Smooth muscle cell (in vitro differentiated cells): ENCODE measurements around the gene TRIO. TPM values are rescaled to one million over a fixed set of nuclear protein-coding genes. Genes with fewer than 3 reads are reported as not detected.
A peak's percentile ranks its signal among the peaks of the same experiment; 100 is the strongest.

Experiments
- DNase-seq: peaks from one replicate; lab custom pipeline; 2025; ENCODE audit not compliant: unreplicated experiment; lab: John Stamatoyannopoulos, UW
- H2AFZ ChIP-seq: fragments of 200-600 bp; sonication (generic); 2 replicates; pipeline ENCODE4 v1.6.0; 2016; ENCODE audit warnings: antibody characterized with exemption, low read depth, mild to moderate bottlenecking
- H3F3A ChIP-seq: fragments of 200-600 bp; sonication (generic); 2 replicates; pipeline ENCODE4 v1.6.0; 2017; ENCODE audit warnings: antibody characterized with exemption, low read depth
- H3K27ac ChIP-seq: fragments of 200-600 bp; sonication (generic); 2 replicates; pipeline ENCODE4 v1.5.1; 2016; ENCODE audit warnings: low read depth, mild to moderate bottlenecking
- H3K27me3 ChIP-seq: fragments of 200-600 bp; sonication (generic); 2 replicates; pipeline ENCODE4 v1.6.1; 2016; ENCODE audit warnings: low read depth, mild to moderate bottlenecking
- H3K36me3 ChIP-seq: fragments of 200-600 bp; sonication (generic); 2 replicates; pipeline ENCODE4 v1.5.1; 2016; ENCODE audit warnings: low read depth
- H3K4me1 ChIP-seq: fragments of 200-600 bp; sonication (generic); 2 replicates; pipeline ENCODE4 v1.5.1; 2016; ENCODE audit warnings: low read depth
- H3K4me2 ChIP-seq: fragments of 200-600 bp; sonication (generic); 2 replicates; pipeline ENCODE4 v1.6.0; 2016; ENCODE audit warnings: mild to moderate bottlenecking
- H3K4me3 ChIP-seq: fragments of 200-600 bp; sonication (generic); 2 replicates; pipeline ENCODE4 v1.5.1; 2016; ENCODE audit warnings: mild to moderate bottlenecking
- H3K79me2 ChIP-seq: fragments of 200-600 bp; sonication (generic); 2 replicates; pipeline ENCODE4 v1.6.0; 2016; ENCODE audit warnings: low read depth, mild to moderate bottlenecking
- H3K9ac ChIP-seq: fragments of 200-600 bp; sonication (generic); 2 replicates; pipeline ENCODE4 v1.6.0; 2016; ENCODE audit warnings: low read depth
- H3K9me3 ChIP-seq: fragments of 200-600 bp; sonication (generic); replicated peaks from 2 replicates; pipeline ENCODE4 v1.5.1; 2016; ENCODE audit warnings: low read depth
- H4K20me1 ChIP-seq: fragments of 200-600 bp; sonication (generic); 2 replicates; pipeline ENCODE4 v1.6.0; 2016; ENCODE audit warnings: low read depth
- WGBS: methylation state at CpG from one replicate; pipeline ENCODE4 v1.1.7; 2016; ENCODE audit warnings: low lambda C conversion rate; 5-methylcytosine and 5-hydroxymethylcytosine counted together
- polyA plus RNA-seq: library from polyadenylated mRNA; unstranded; fragments of >200 nt; fragmentation: Nextera tagmentation; extraction: Ambion mirVana; gene quantifications from 2 replicates; pipeline ENCODE4 v1.2.1, GENCODE V29; 2016
- total RNA-seq: library from RNA; depleted of rRNA; stranded (reverse); fragments of >200 nt; gene quantifications from 2 replicates; pipeline ENCODE4 v1.2.3, GENCODE V29; 2014
- TF ChIP-seq, protein P1 (sequence below): fragments of 200-600 bp; sonication (generic); IDR thresholded peaks from 2 replicates; pipeline ENCODE4 v1.5.1; 2017; ENCODE audit warnings: borderline replicate concordance, mild to moderate bottlenecking, antibody characterized with exemption; ENCODE audit not compliant: insufficient read depth, poor library complexity, severe bottlenecking

The TRIO gene
- total and polyA plus RNA-seq, 2 experiments from 2014 or later = 10.2 to 118 TPM

GRCh38 chr5:14450742-14451141 is 307.6 kb downstream of the TRIO start:
- TF ChIP-seq, protein P1, sequence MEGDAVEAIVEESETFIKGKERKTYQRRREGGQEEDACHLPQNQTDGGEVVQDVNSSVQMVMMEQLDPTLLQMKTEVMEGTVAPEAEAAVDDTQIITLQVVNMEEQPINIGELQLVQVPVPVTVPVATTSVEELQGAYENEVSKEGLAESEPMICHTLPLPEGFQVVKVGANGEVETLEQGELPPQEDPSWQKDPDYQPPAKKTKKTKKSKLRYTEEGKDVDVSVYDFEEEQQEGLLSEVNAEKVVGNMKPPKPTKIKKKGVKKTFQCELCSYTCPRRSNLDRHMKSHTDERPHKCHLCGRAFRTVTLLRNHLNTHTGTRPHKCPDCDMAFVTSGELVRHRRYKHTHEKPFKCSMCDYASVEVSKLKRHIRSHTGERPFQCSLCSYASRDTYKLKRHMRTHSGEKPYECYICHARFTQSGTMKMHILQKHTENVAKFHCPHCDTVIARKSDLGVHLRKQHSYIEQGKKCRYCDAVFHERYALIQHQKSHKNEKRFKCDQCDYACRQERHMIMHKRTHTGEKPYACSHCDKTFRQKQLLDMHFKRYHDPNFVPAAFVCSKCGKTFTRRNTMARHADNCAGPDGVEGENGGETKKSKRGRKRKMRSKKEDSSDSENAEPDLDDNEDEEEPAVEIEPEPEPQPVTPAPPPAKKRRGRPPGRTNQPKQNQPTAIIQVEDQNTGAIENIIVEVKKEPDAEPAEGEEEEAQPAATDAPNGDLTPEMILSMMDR = no peak
- DNase-seq = no peak
- no peaks in the 10 kb centered on the region for H3K27me3 ChIP-seq
- no peaks in the 10 kb centered on the region for H3K9me3 ChIP-seq
- H3K9ac ChIP-seq = no peak overlapping the region
- H4K20me1 ChIP-seq = peaks cover 52% of the 10 kb centered on the region
- WGBS = 95% methylated on average over 2 of the region's 2 CpGs
- no peak overlapping the region for H3K4me3 ChIP-seq
- H3K4me1 ChIP-seq = peaks cover 27% of the 10 kb centered on the region
- H3K79me2 ChIP-seq = peaks cover 7% of the 10 kb centered on the region
- peaks cover 3% of the 10 kb centered on the region for H3K36me3 ChIP-seq
- no peak overlapping the region for H3K4me2 ChIP-seq
- H3K27ac ChIP-seq = peak overlapping the region; percentile 97
- no peak overlapping the region for H2AFZ ChIP-seq
- H3F3A ChIP-seq = peaks cover 26% of the 10 kb centered on the region

- peaks cover 20% of the 10 kb centered on the region for H3K4me1 ChIP-seq
- H3K9ac ChIP-seq = no peak overlapping the region
- H3K4me2 ChIP-seq = no peak overlapping the region
- no peak overlapping the region for H3K27ac ChIP-seq
- TF ChIP-seq, protein P1 = no peak
- no peak for DNase-seq
- no peak overlapping the region for H3K4me3 ChIP-seq
- peaks cover 57% of the 10 kb centered on the region for H4K20me1 ChIP-seq
- no peak overlapping the region for H2AFZ ChIP-seq
- peaks cover 3% of the 10 kb centered on the region for H3K36me3 ChIP-seq
- peaks cover 26% of the 10 kb centered on the region for H3F3A ChIP-seq
- WGBS = 80% methylated on average over 13 of the region's 13 CpGs
- no peaks in the 10 kb centered on the region for H3K9me3 ChIP-seq
- H3K79me2 ChIP-seq = peaks cover 3% of the 10 kb centered on the region
- H3K27me3 ChIP-seq = no peaks in the 10 kb centered on the region
Observed at GRCh38 chr5:14451871-14452270, 308.7 kb downstream of the TRIO start.

- TF ChIP-seq, protein P1 = no peak
- Histone ChIP-seq H3K27ac (peak overlapping the region; percentile 10), H3K36me3 (peaks cover 3% of the 10 kb centered on the region), H4K20me1 (peaks cover 61% of the 10 kb centered on the region), H3K9me3 (no peaks in the 10 kb centered on the region), H3F3A (peaks cover 21% of the 10 kb centered on the region), H3K9ac (no peak overlapping the region), H3K79me2 (peaks cover 3% of the 10 kb centered on the region), H2AFZ (no peak overlapping the region), H3K4me3 (no peak overlapping the region), H3K27me3 (no peaks in the 10 kb centered on the region), H3K4me1 (peaks cover 20% of the 10 kb centered on the region), H3K4me2 (peak overlapping the region; percentile 13)
- WGBS = 73% methylated on average over 6 of the region's 6 CpGs
- no peak for DNase-seq
Observed at GRCh38 chr5:14452685-14453454, 309.7 kb downstream of the TRIO start.

DNA sequence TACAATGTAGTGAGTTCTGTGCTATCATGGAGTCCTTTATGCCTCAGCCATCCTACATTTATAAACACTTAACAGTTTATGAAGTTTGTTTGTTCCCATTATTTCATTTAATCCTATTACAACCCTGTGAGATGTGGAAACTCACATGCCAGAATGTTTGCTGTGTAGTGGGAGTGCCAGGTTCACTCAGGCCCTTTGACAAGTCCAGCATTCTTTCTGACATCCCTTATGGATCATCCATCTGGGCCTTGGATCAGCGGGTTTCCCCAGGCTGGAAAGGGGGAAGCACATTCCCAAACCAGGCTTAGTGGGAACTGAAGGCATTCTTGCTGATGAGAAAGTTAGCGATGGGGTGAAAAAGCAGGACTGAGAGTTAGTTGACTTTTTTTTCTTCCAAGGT is 310.3 kb downstream of the TRIO start:
- WGBS = 97% methylated on average over 2 of the region's 2 CpGs
- Histone ChIP-seq H3K27me3 (no peaks in the 10 kb centered on the region), H3K9ac (no peak overlapping the region), H3K4me3 (no peak overlapping the region), H4K20me1 (peaks cover 61% of the 10 kb centered on the region), H3F3A (peaks cover 14% of the 10 kb centered on the region), H3K27ac (no peak overlapping the region), H3K79me2 (peaks cover 3% of the 10 kb centered on the region), H3K4me2 (no peak overlapping the region), H3K9me3 (no peaks in the 10 kb centered on the region), H3K36me3 (peaks cover 3% of the 10 kb centered on the region), H2AFZ (no peak overlapping the region), H3K4me1 (peaks cover 18% of the 10 kb centered on the region)
- TF ChIP-seq, protein P1 = no peak
- no peak for DNase-seq
